Coronary artery (tissue), 2 donors: ENCODE results near the gene DGKD.

ENCODE experiments used
- DNase-seq: peaks from one replicate; pipeline ENCODE4 v3.0.0-alpha.2; 2017; ENCODE audit warnings: low spot score
- H3K27ac ChIP-seq, 2 donors: fragments of 200-600 bp; sonication (generic); one replicate each; pipeline ENCODE4 v1.5.1; 2016 to 2019
- H3K4me3 ChIP-seq: fragments of 200-600 bp; sonication (generic); 2 replicates; pipeline ENCODE4 v1.5.1; 2016; ENCODE audit warnings: mild to moderate bottlenecking, moderate library complexity
- TF ChIP-seq, protein P1 (sequence below): fragments of 200-600 bp; sonication (generic); IDR thresholded peaks from one replicate; pipeline ENCODE4 v1.5.1; 2019; ENCODE audit warnings: antibody characterized with exemption

DGKD gene

DNA sequence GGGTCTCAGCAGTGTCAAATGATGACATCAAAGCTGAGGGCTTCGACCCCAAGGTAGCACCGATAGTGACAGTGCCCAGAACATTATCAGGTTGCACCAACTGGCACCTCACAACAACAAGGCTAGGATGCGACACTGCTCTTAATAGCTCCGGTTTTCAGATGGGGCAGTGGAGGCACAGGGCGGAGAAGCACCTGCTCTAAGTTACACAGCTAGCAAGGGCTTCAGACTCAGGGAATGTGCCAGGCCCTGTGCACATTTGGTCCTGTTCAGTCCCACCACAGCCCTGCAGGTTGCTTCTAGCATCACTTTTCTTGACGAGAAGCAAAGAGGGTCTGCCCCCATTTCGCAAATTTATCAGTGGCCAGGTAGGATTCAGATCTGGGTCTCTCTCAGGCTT, 74.1 kb downstream of the DGKD start:
- TF ChIP-seq, protein P1, sequence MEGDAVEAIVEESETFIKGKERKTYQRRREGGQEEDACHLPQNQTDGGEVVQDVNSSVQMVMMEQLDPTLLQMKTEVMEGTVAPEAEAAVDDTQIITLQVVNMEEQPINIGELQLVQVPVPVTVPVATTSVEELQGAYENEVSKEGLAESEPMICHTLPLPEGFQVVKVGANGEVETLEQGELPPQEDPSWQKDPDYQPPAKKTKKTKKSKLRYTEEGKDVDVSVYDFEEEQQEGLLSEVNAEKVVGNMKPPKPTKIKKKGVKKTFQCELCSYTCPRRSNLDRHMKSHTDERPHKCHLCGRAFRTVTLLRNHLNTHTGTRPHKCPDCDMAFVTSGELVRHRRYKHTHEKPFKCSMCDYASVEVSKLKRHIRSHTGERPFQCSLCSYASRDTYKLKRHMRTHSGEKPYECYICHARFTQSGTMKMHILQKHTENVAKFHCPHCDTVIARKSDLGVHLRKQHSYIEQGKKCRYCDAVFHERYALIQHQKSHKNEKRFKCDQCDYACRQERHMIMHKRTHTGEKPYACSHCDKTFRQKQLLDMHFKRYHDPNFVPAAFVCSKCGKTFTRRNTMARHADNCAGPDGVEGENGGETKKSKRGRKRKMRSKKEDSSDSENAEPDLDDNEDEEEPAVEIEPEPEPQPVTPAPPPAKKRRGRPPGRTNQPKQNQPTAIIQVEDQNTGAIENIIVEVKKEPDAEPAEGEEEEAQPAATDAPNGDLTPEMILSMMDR = no peak
- no peak for DNase-seq
- Histone ChIP-seq H3K4me3 (no peak overlapping the region), H3K27ac (no peak overlapping the region)

DNA sequence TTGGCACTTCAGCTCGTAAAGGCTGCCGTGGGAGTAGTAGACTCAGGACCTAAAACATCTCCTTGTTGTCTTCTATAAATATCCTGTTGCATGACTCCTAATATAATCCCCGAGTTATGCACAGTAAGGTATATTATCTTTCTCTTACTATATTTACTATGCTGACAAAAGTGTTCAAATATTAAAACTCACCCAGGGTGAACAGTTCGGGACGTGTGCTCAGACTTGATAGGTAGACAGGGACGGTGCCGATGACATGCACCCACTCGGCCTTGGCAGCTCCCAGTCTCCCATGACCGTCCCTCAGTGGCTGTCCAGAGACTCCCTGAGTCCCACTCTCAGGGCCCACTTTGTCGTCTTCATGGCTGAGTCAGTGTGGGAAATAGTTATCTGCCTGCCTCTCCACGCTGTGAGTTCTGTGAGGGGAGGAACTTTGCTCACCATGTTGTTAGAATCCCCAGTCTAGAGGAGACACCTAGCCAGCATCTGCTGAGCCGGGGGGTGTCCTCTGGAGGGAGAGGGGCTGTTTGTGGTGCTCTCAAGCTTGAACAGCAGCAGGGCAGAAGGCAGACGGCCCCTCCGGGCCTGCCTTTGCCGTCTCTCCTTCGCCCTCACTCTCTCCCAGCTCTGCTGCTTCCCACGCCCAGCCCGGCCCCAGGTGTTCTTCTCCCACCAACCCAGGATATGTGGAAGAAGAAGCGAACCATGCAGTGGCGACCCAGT, 75.0 kb downstream of the DGKD start:
- no peak overlapping the region for H3K4me3 ChIP-seq
- H3K27ac ChIP-seq = no peak overlapping the region
- no peak for DNase-seq
- TF ChIP-seq, protein P1 = no peak

DNA sequence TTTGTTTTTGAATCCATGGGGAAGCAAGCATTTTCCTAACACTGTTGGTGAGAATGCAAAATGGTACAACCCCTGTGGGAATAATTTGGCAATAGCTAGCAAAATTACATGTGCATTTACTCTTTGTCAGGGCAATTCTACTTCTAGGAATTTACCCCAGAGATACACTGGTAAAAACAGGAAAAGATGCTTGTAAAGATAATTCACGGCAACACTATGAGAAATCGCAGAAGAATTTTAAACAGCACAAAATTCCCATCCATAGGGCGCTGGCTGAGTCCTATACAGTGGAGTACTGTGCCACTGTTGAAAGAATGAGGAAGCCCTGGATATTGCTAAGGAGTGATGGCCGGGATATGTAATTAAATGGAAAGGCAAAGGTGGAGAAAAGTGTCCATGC, 75.8 kb downstream of the DGKD start:
- TF ChIP-seq, protein P1 = no peak
- Histone ChIP-seq H3K4me3 (no peak overlapping the region), H3K27ac (no peak overlapping the region)
- no peak for DNase-seq

DNA sequence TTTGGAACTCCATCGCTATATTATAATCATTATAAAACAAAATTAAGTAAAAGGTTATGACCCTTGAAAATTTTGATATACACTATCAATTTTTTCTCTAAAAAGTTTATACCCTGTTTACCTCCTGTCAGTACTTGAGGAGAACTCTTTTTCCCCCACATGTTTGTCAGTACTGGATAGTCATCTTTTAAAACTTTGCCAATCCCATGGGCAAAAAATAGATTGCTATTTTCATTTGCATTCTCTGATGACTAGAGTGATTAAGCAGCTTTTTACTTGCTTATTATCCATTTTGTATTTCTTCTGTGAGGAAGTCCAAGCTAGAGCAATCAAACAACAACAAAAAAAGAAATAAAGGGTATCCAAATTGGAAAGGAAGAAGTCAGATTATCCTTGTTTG, 76.4 kb downstream of the DGKD start:
- no peak for DNase-seq
- Histone ChIP-seq H3K27ac (no peak overlapping the region), H3K4me3 (no peak overlapping the region)
- TF ChIP-seq, protein P1 = no peak

DNA sequence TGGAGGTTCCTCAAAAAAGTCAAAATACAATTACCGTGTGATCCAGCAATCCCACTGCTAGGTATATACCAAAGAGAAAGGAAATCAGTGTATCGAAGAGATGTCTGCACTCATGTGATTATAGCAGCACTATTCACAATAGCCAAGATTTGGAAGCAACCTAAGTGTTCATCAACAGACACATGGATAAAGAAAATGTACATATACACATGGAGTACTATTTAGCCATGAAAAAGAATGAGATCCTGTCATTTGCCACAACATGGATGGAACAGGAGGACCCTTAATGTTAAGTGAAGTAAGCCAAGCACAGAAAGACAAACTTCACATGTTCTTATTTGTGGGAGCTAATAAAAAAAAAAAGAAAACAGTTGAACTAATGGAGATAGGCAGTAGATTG, 78.7 kb downstream of the DGKD start:
- no peak for DNase-seq
- TF ChIP-seq, protein P1 = no peak
- H3K27ac ChIP-seq = no peak overlapping the region

DNA sequence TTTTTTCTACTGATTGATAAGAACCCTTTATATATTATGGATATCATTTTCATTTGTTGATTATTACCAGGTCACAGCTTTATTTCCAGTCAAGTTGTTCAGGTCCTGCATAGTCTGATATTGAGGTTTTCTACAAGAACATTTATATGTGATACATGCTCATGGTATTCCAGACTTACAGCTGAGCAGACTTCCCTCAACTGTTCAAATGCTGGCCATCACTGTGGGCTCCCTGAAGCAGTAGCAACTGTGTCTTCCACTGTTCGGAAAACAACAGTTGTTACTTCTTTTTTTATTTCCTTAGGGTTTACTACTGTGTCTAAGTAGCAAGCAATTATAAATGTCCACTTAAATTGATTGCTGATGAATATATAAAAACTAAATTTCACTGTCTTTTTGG, 79.5 kb downstream of the DGKD start:
- no peak for DNase-seq
- no peak overlapping the region for H3K27ac ChIP-seq
- H3K4me3 ChIP-seq = no peak overlapping the region
- TF ChIP-seq, protein P1 = no peak

More for the DNA sequence above, 78.7 kb downstream of the DGKD start:
- H3K4me3 ChIP-seq = no peak overlapping the region

DNA sequence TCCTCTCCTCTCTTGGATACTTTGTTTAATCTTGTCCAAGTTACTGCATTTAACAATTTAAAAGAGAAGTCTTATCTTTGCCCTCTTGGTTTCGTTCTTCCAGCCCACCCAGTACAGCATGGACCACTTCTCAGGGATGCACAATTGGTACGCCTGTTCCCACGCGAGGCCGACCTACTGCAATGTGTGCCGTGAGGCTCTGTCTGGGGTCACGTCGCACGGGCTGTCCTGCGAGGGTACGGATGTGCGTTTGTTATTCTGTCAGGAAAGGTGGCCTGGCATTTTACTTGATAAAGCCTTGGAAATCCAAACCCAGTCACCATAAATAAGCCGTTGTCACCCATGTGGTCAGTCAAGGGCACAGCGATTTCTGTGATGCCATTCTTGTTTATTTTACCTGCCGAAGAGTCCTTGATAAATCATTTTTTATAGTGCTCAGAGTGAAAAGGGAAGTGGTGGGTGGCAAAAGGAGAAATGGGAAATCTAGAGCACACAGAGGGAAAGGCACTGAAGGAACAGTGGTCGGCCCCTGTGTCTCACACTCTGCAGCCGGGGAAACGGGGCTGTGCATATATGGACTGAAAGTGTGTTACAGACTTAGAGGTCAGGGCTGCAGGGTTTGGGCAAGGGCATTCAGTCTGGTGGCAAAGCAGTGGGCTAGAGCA, 80.5 kb downstream of the DGKD start:
- TF ChIP-seq, protein P1 = no peak
- peak; percentile 62 for DNase-seq
- Histone ChIP-seq H3K27ac (no peak overlapping the region), H3K4me3 (no peak overlapping the region)
